Activated CD4-positive, alpha-beta T cell treated with anti-CD3 and anti-CD28 coated beads, Interleukin-2, amount 10 ng/mL, durations not matched to agents 7 days and 5 days (primary cell): ENCODE data around the gene LDLRAD4. TPM values are rescaled to one million over a fixed set of nuclear protein-coding genes. Genes with fewer than 3 reads are reported as not detected.
"Not testable (repeated sequence)": the region's sequence is repeated elsewhere in the genome, so short reads cannot be mapped to it uniquely, and the experiment has no call there.

Experiments
- CTCF ChIA-PET: fragments of 350-600 bp; sonication (Branson Sonifier 250); formaldehyde crosslinking; loops from one replicate; lab custom pipeline; 2021; ENCODE audit warnings: antibody characterized with exemption; lab: Charles Lee
- POLR2A ChIA-PET: fragments of 350-600 bp; sonication (Branson Sonifier 250); formaldehyde crosslinking; loops from one replicate; lab custom pipeline; 2021; ENCODE audit warnings: antibody characterized with exemption; lab: Charles Lee
- DNase-seq: peaks from one replicate; pipeline ENCODE4 v3.0.0-alpha.2; 2020
- H3K27ac Mint-ChIP-seq: one replicate; pipeline ENCODE4 v1.8.0; 2021; ENCODE audit warnings: mild to moderate bottlenecking, moderate library complexity, mixed read lengths
- H3K27me3 Mint-ChIP-seq: one replicate; pipeline ENCODE4 v1.8.0; 2021; ENCODE audit warnings: mixed read lengths
- H3K36me3 Mint-ChIP-seq: one replicate; pipeline ENCODE4 v1.8.0; 2021; ENCODE audit warnings: low read depth, mixed read lengths
- H3K4me1 Mint-ChIP-seq: one replicate; pipeline ENCODE4 v1.8.0; 2021; ENCODE audit warnings: mixed read lengths
- H3K4me3 Mint-ChIP-seq: one replicate; pipeline ENCODE4 v1.8.0; 2021; ENCODE audit warnings: mild to moderate bottlenecking, moderate library complexity, mixed read lengths
- H3K9me3 Mint-ChIP-seq: one replicate; pipeline ENCODE4 v1.8.0; 2021; ENCODE audit warnings: mixed read lengths
- total RNA-seq, 2 experiments: library from RNA; stranded (reverse); gene quantifications; one replicate each; pipeline ENCODE4 v1.2.3, GENCODE V29; 2021

LDLRAD4 gene
- total RNA-seq, 2 experiments from 2014 or later: 23.8 to 28.6 TPM

- no peak for DNase-seq
- Mint-ChIP-seq H3K27me3 (no peaks in the 10 kb centered on the region), H3K4me1 (no peaks in the 10 kb centered on the region), H3K36me3 (peaks cover 8% of the 10 kb centered on the region), H3K4me3 (no peak overlapping the region), H3K27ac (no peak overlapping the region), H3K9me3 (no peaks in the 10 kb centered on the region)
- ChIA-PET POLR2A (no interaction called here), CTCF (no interaction called here)
Observed at GRCh38 chr18:13646633-13647032, 428.1 kb downstream of the LDLRAD4 start.

- no peak for DNase-seq
- Mint-ChIP-seq H3K27me3 (no peaks in the 10 kb centered on the region), H3K4me3 (no peak overlapping the region), H3K27ac (no peak overlapping the region), H3K4me1 (no peaks in the 10 kb centered on the region), H3K36me3 (peaks cover 8% of the 10 kb centered on the region), H3K9me3 (no peaks in the 10 kb centered on the region)
- POLR2A ChIA-PET: no interaction called here
- CTCF ChIA-PET: interaction anchor here (1.4 kb wide), 1 partner anchor 9 kb away, joined by 4 read pairs; no protein-coding TSS in a partner anchor
Observed at GRCh38 chr18:13647761-13648160, 429.2 kb downstream of the LDLRAD4 start.

- ChIA-PET POLR2A (no interaction called here), CTCF (interaction anchor here (1.2 kb wide), 1 partner anchor 11 kb away, joined by 3 read pairs; no protein-coding TSS in a partner anchor)
- H3K36me3 Mint-ChIP-seq: peaks cover 7% of the 10 kb centered on the region
- H3K9me3 Mint-ChIP-seq: no peaks in the 10 kb centered on the region
- H3K27me3 Mint-ChIP-seq: no peaks in the 10 kb centered on the region
- H3K4me3 Mint-ChIP-seq: no peak overlapping the region
- DNase-seq: no peak
- H3K4me1 Mint-ChIP-seq: no peaks in the 10 kb centered on the region
- H3K27ac Mint-ChIP-seq: no peak overlapping the region
Observed at GRCh38 chr18:13649397-13650390, 431.1 kb downstream of the LDLRAD4 start.

GRCh38 chr18:13653746-13654433 is 435.3 kb downstream of the LDLRAD4 start:
- CTCF ChIA-PET: interaction anchor here (1.0 kb wide), 1 partner anchor 9 kb away, joined by 3 read pairs; no protein-coding TSS in a partner anchor
- Mint-ChIP-seq H3K9me3 (no peaks in the 10 kb centered on the region), H3K4me3 (no peak overlapping the region)

GRCh38 chr18:13657974-13658373 is 439.4 kb downstream of the LDLRAD4 start:
- no peaks in the 10 kb centered on the region for H3K9me3 Mint-ChIP-seq
- H3K27ac Mint-ChIP-seq: no peak overlapping the region
- no peak overlapping the region for H3K4me3 Mint-ChIP-seq
- ChIA-PET POLR2A (no interaction called here), CTCF (no interaction called here)
- no peaks in the 10 kb centered on the region for H3K27me3 Mint-ChIP-seq
- no peaks in the 10 kb centered on the region for H3K4me1 Mint-ChIP-seq
- no peak for DNase-seq
- no peaks in the 10 kb centered on the region for H3K36me3 Mint-ChIP-seq

More at GRCh38 chr18:13653746-13654433, 435.3 kb downstream of the LDLRAD4 start:
- Mint-ChIP-seq H3K27me3 (no peaks in the 10 kb centered on the region), H3K27ac (no peak overlapping the region), H3K36me3 (no peaks in the 10 kb centered on the region), H3K4me1 (no peaks in the 10 kb centered on the region)
- POLR2A ChIA-PET: no interaction called here
- DNase-seq: no peak

- DNase-seq: no peak
- no peaks in the 10 kb centered on the region for H3K4me1 Mint-ChIP-seq
- ChIA-PET CTCF (no interaction called here), POLR2A (no interaction called here)
- H3K27ac Mint-ChIP-seq: no peak overlapping the region
- H3K4me3 Mint-ChIP-seq: no peak overlapping the region
- H3K36me3 Mint-ChIP-seq: no peaks in the 10 kb centered on the region
- H3K9me3 Mint-ChIP-seq: no peaks in the 10 kb centered on the region
- H3K27me3 Mint-ChIP-seq: no peaks in the 10 kb centered on the region
Observed at GRCh38 chr18:13658436-13659204, 440.1 kb downstream of the LDLRAD4 start.

GRCh38 chr18:13660510-13660909 is 441.9 kb downstream of the LDLRAD4 start:
- Mint-ChIP-seq H3K27me3 (no peaks in the 10 kb centered on the region), H3K27ac (no peak overlapping the region), H3K4me3 (no peak overlapping the region), H3K9me3 (no peaks in the 10 kb centered on the region), H3K36me3 (peaks cover 3% of the 10 kb centered on the region), H3K4me1 (no peaks in the 10 kb centered on the region)
- POLR2A ChIA-PET: no interaction called here
- no peak for DNase-seq
- CTCF ChIA-PET: no interaction called here

GRCh38 chr18:13661051-13661778 is 442.7 kb downstream of the LDLRAD4 start:
- H3K36me3 Mint-ChIP-seq: peaks cover 3% of the 10 kb centered on the region
- no peak overlapping the region for H3K27ac Mint-ChIP-seq
- no peaks in the 10 kb centered on the region for H3K4me1 Mint-ChIP-seq
- no peaks in the 10 kb centered on the region for H3K9me3 Mint-ChIP-seq
- POLR2A ChIA-PET: no interaction called here
- DNase-seq: no peak
- H3K27me3 Mint-ChIP-seq: no peaks in the 10 kb centered on the region
- CTCF ChIA-PET: no interaction called here
- no peak overlapping the region for H3K4me3 Mint-ChIP-seq

- Mint-ChIP-seq H3K36me3 (peaks cover 6% of the 10 kb centered on the region), H3K4me3 (no peak overlapping the region), H3K27ac (no peak overlapping the region), H3K27me3 (no peaks in the 10 kb centered on the region), H3K9me3 (no peaks in the 10 kb centered on the region), H3K4me1 (no peaks in the 10 kb centered on the region)
- POLR2A ChIA-PET: no interaction called here
- CTCF ChIA-PET: no interaction called here
- DNase-seq: no peak
Observed at GRCh38 chr18:13661779-13662256, 443.3 kb downstream of the LDLRAD4 start.

GRCh38 chr18:13672657-13673056 is 454.1 kb downstream of the LDLRAD4 start:
- Mint-ChIP-seq H3K27me3 (no peaks in the 10 kb centered on the region), H3K9me3 (no peaks in the 10 kb centered on the region), H3K27ac (no peak overlapping the region), H3K4me3 (no peak overlapping the region), H3K4me1 (no peaks in the 10 kb centered on the region), H3K36me3 (peaks cover 11% of the 10 kb centered on the region)
- ChIA-PET CTCF (no interaction called here), POLR2A (no interaction called here)
- no peak for DNase-seq

- Mint-ChIP-seq H3K9me3 (no peaks in the 10 kb centered on the region), H3K4me3 (no peak overlapping the region), H3K27me3 (no peaks in the 10 kb centered on the region)
Observed at GRCh38 chr18:13676471-13676870, 457.9 kb downstream of the LDLRAD4 start.

GRCh38 chr18:13677350-13677749 is 458.8 kb downstream of the LDLRAD4 start:
- H3K27me3 Mint-ChIP-seq, POLR2A ChIA-PET, H3K9me3 Mint-ChIP-seq, CTCF ChIA-PET, H3K4me3 Mint-ChIP-seq, DNase-seq, H3K4me1 Mint-ChIP-seq: not testable (repeated sequence)
- peak overlapping the region; percentile 19 for H3K27ac Mint-ChIP-seq
- H3K36me3 Mint-ChIP-seq: peaks cover 16% of the 10 kb centered on the region

More at GRCh38 chr18:13676471-13676870, 457.9 kb downstream of the LDLRAD4 start:
- peaks cover 7% of the 10 kb centered on the region for H3K4me1 Mint-ChIP-seq
- ChIA-PET CTCF (interaction anchor here (0.7 kb wide), 1 partner anchor 353 kb away, joined by 4 read pairs; no protein-coding TSS in a partner anchor), POLR2A (no interaction called here)
- DNase-seq: no peak
- H3K36me3 Mint-ChIP-seq: peaks cover 12% of the 10 kb centered on the region
- no peak overlapping the region for H3K27ac Mint-ChIP-seq
